GM18511 (cell line): ENCODE measurements around the gene TBX6.
A peak's percentile ranks its signal among the peaks of the same experiment; 100 is the strongest.
"Not testable (repeated sequence)": the region's sequence is repeated elsewhere in the genome, so short reads cannot be mapped to it uniquely, and the experiment has no call there.

Experiments used
- ATAC-seq: cut with Tn5 transposase; IDR thresholded peaks from one replicate; pipeline ENCODE4 v1.9.1; 2021; ENCODE audit warnings: mild to moderate bottlenecking, moderate library complexity; ENCODE audit not compliant: unreplicated experiment

Gene TBX6

GRCh38 chr16:30066761-30067583, 24.8 kb downstream of the TBX6 start:
- no peak for ATAC-seq

- peak; percentile 5 for ATAC-seq
Measured at GRCh38 chr16:30065943-30066760, 25.6 kb downstream of the TBX6 start.

- ATAC-seq, result peak; percentile 83
Measured at GRCh38 chr16:30065102-30065942, 26.4 kb downstream of the TBX6 start, which contains the start of gene ALDOA. Gene ALDOA (plus strand): TSS chr16:30065760. CDS start chr16:30066898, 1,138 bp downstream.

GRCh38 chr16:30064729-30065101, 27.0 kb downstream of the TBX6 start:
- no peak for ATAC-seq

GRCh38 chr16:30063893-30064728, 27.6 kb downstream of the TBX6 start:
- ATAC-seq, result peak; percentile 36

DNA sequence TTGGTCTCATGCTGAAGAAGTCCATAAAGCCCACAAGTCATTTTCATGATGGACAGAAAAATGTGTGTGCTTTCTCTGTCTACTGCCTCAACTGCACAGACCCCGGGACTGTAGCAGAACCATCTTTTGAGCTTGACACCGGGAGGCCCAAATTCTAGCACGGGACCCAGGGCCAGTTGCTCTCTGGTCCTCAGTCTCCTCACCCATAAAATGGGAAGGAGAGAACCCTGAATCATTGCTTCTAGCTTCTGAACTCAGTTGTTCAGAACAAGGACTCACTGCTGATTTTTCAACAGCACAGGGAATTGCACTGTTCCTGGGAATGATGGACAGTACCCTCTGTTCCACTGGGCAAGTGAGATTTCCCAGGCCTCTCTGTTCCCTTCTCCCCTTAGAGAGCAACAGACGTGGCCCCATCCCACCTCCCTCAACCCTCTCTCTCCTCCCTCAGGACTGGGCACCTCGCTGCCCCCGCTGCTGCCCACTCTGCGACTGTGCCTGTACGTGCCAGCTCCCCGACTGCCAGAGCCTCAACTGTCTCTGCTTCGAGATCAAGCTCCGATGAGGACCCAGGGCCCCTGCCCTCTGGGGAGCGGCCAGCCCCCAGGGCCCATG, 28.3 kb downstream of the TBX6 start:
- no peak for ATAC-seq

DNA sequence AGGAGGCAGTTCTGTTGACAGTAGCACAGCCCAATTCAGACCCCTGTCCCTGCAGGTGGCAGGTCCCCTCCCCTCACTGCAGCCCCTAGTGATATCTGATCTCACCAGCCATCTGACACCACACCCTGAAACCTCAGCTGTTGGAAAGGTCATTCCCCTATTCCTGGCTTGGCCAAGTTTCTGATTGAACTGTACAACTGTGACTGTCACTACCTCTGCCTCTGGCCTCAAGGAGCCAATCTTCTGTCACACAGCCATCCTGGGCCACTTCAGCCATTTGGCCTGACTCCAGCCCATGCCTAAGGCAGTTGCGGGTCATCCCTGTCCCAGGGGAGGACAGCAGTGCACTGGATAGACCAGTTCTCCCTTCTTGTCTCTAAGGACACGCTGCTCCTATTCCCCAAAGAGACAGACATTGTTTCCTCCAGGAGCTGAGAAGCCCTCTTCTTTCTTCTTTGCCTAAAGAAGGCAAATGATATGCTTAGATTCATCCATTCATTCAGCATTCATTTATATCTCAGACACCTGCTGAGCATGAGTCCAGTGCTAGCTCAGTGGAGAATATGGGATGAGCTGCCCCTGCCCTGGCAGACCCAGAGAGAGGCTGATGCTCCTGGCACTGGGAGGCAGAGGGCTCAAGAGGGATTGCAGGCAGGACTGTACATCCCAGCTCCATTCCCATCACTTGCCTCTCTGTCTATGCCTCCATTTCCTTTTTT, 30.7 kb downstream of the TBX6 start:
- no peak for ATAC-seq

- ATAC-seq, result no peak
Measured at GRCh38 chr16:30060346-30060745, 31.4 kb downstream of the TBX6 start.

DNA sequence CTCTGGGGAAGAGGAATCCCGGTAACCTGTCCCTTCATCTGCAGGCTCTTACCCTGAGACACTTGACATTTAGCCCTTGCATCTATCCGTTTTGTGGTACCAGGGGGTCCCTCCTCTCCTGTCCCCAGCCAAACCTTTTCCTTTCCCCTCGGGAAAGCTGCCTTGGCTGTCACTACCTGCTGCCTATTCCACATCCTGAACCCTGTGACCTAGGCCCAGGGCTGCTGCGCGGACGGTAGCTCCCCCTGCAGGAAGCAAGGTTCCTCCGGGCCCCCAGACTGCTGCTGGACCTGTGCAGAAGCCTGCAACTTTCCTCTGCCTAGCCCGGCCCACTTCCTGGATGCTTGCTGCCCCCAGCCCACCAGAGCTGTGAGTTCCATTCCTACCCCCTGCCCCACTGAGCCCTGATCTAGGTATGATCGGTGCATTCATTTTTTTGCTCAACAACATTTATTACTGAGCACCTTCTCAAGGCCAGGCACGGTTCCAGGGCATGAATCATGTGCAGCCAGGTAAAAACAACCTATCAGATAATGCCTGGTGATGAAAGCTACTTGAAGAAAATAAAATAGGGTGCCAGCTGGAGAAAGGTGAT, 36.7 kb downstream of the TBX6 start:
- no peak for ATAC-seq

- ATAC-seq, result no peak
Measured at GRCh38 chr16:30054451-30054850, 37.3 kb downstream of the TBX6 start.

- ATAC-seq, result peak; percentile 13
Measured at GRCh38 chr16:30053376-30054015, 38.2 kb downstream of the TBX6 start.

GRCh38 chr16:30052671-30053372, 38.9 kb downstream of the TBX6 start:
- ATAC-seq, result peak; percentile 65

GRCh38 chr16:30051518-30051917, 40.2 kb downstream of the TBX6 start:
- ATAC-seq, result no peak

DNA sequence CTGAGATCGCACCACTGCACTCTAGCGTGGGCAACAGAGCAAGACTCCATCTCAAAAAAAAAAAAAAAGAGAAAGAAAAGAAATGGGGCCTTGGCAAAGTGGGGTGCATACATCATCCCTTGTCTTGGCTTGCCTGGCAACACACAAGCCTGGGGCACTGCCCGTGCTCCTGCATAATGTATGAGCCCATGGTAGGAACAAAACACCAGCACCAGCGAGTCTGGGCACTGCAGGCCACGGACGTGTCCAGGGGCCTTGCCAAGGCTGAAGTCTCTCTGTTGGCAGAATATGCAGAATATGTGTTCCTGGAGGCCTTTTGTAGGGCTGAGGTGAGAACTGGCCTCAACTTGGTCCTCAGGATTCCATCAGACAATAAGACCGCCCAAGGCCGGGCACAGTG, 41.9 kb downstream of the TBX6 start:
- no peak for ATAC-seq

- ATAC-seq, result no peak
Measured at GRCh38 chr16:30046588-30046987, 45.1 kb downstream of the TBX6 start.

GRCh38 chr16:30046178-30046577, 45.5 kb downstream of the TBX6 start:
- no peak for ATAC-seq

- no peak for ATAC-seq
Measured at GRCh38 chr16:30041841-30042240, 49.9 kb downstream of the TBX6 start.

GRCh38 chr16:30040690-30041089, 51.0 kb downstream of the TBX6 start:
- ATAC-seq, result not testable (repeated sequence)
